ENCODE data around the gene CD37.

Gene CD37

DNA sequence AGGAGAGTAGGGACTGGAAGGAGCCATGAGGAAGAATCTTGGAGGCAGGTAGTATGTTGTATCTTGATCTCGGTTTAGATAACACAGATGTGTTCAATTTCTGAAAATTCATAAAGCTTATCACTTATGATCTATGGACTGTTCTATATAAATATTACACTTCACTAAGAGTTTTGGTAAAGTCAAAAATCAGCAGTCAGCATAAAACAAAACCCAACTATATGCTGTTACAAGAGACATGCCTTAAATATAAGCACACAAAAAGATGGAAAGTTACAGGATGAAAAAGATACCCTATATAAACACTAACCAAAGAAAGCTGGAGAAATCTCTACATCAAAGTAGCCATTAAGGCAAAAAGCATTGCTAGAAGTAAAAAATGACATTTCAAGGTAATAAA, 48.4 kb downstream of the CD37 start:
- DNase-seq = no peak

- no peak for DNase-seq
These were observed 52.7 kb downstream of the CD37 start, which contains the start of gene KASH5 for GRCh38 chr19:49387936-49388372. KASH5 (plus strand) TSS chr19:49388249; CDS start chr19:49390884, 2,635 bp downstream.

DNA sequence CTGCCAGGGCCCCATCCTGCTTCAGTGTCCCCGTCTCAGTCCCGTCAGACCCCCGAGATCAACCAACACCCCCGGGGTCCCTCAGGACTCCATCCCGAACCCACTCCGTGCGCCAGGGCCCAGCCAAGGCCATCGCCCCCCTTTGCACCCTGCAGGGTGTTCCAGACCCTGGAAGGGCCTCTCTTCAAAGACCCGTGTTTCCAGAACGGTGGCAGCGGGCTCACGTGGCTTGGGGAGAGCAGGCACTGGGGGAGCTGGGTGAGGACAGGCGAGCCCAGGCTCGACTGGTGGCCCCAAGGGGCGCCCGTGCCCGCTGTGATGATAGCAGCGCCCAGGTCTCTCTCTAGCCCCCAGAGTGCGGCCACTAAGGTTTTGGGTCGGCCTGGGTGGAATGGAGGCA, 54.2 kb downstream of the CD37 start:
- no peak for DNase-seq
